Measurements from ENCODE around the gene MYBPH. TPM values are rescaled to one million over a fixed set of nuclear protein-coding genes. Genes with fewer than 3 reads are reported as not detected.

Gene MYBPH
- total RNA-seq, 6 experiments from 2014 or later: 0.12 TPM; not detected in 5

DNA sequence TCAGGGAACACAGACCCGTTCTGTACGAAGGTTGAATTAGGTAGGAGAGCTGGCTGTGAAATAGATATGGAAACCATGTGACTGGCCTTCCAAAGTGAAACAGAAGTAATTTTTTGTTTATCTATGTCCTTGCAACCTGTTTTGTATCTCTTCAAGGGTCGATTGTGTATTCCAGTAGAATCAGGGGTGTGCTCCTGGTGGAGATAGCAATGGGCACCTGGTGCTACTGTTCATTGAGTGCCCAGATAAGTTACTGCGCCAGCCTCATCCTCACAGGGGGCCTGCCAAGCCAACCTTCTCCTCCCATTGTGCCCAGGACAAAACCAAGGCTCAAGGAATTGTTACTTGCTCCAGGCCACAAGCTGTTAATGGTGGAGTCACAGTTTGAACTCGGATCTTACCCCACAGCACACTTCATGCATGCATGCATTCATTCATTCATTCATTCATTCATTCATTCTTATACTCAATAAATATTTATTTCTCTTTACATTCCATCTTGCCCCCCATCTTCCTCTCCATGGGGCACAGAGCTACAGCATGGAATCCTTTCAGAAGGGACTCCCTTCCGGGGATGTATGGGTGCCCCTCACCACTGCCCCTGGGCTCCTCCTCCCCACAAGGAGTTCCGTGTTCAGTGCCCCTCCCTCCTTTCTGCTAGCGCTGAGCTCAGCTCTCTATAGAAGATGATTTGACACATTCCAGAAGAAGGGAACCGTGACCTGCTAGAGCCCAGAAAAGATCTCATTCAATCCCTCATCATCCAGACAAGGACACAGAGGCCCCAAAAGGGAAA lies 24.1 kb downstream of the MYBPH start:
- no peak for DNase-seq
- no peak overlapping the region for H3K27ac ChIP-seq
- intact Hi-C loops (cut with DNase I): no loop called here
- no peak overlapping the region for H3K4me3 ChIP-seq
- no peaks in the 10 kb centered on the region for H3K27me3 ChIP-seq
- H3K4me1 ChIP-seq: no peaks in the 10 kb centered on the region
- WGBS (ENCODE audit: insufficient coverage, low coverage, low lambda C conversion rate, missing lambda C conversion rate): 55% methylated on average over 8 of the region's 9 CpGs
- TF ChIP-seq, protein P1, sequence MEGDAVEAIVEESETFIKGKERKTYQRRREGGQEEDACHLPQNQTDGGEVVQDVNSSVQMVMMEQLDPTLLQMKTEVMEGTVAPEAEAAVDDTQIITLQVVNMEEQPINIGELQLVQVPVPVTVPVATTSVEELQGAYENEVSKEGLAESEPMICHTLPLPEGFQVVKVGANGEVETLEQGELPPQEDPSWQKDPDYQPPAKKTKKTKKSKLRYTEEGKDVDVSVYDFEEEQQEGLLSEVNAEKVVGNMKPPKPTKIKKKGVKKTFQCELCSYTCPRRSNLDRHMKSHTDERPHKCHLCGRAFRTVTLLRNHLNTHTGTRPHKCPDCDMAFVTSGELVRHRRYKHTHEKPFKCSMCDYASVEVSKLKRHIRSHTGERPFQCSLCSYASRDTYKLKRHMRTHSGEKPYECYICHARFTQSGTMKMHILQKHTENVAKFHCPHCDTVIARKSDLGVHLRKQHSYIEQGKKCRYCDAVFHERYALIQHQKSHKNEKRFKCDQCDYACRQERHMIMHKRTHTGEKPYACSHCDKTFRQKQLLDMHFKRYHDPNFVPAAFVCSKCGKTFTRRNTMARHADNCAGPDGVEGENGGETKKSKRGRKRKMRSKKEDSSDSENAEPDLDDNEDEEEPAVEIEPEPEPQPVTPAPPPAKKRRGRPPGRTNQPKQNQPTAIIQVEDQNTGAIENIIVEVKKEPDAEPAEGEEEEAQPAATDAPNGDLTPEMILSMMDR (IDR thresholded peaks at IDR 0.05): no peak
- TF ChIP-seq POLR2A (IDR thresholded peaks at IDR 0.05): no peak
- no peaks in the 10 kb centered on the region for H3K9me3 ChIP-seq
- ATAC-seq: no peak
- no peaks in the 10 kb centered on the region for H3K36me3 ChIP-seq

DNA sequence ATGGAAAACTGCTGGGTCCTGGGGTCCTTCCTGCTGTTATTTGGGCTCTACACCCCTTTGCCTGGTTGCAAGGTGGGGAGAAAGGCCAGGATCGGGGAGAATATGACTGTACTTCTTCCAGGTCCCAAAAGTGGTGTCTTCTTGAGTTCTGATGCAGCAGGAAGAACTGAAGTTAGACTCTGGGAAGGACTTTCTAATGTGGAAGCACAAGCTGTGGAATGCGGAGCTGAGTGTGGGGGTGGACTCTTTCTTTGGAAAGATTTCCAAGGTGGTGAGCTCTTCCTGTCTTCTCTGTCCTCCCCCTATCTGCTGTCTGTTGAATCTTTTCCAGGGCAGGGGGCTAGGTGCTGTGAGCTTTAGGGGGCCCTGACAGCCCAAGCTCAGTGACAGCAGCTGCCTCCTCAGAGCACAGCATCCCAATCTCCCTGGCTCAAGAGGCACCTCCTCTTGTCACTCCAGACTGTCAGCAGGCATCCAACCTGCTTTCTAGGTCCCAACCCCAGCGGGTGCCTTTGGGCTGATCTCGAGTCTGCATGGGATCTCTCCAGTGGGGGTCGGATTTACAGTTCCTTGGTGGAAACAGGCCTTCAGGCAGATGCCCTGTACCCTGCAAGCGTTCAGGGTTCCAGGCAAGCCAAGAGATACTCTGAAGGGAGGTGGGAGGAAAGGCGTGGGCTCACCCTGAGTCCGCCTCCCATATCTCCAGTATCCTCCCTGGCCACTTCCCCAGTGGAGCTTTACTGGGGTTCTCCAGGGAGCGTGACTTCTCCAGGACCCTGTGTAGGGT lies 24.9 kb downstream of the MYBPH start:
- DNase-seq (no peak), ATAC-seq (no peak)
- Histone ChIP-seq H3K4me3 (no peak overlapping the region), H3K27me3 (no peaks in the 10 kb centered on the region), H3K36me3 (no peaks in the 10 kb centered on the region), H3K9me3 (no peaks in the 10 kb centered on the region), H3K4me1 (no peaks in the 10 kb centered on the region), H3K27ac (no peak overlapping the region)
- TF ChIP-seq, protein P1 (IDR thresholded peaks at IDR 0.05): no peak
- TF ChIP-seq POLR2A (IDR thresholded peaks at IDR 0.05): no peak
- 81% methylated on average over 2 of the region's 9 CpGs for WGBS (ENCODE audit: insufficient coverage, low coverage, low lambda C conversion rate, missing lambda C conversion rate)
- intact Hi-C loops (cut with DNase I): no loop called here

DNA sequence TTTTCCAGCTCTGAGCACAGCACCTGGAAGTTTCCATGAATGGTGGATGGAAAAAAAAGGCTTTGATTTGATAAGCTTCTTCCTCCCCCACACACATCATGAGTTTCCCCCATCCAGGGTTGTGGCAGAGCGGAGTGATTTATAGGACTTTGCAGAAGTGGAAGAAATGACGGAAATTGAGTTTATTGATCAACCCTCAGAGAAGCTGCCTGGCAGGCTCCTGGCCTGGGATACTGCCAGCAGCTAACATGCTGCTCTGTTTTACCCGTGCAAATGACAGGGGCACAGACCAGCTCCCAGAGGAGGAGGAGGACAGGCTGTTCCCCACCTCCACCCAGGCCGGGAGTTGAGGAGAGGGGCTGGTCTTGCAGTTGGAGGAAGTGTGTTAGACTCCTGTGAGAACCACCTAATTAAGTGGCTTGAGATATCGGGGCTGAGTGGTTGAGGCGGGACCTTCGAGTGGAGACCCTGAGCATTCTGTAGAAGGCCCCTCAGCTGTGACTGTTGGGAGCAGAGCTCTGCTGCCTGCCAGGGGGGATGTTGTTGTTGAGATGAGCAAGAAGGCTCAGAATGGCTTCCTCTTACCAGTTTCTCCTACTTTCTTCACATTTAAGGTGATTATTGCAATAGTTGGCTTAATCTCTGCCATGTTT lies 26.3 kb downstream of the MYBPH start:
- no peak for DNase-seq
- no peaks in the 10 kb centered on the region for H3K27me3 ChIP-seq
- no peak overlapping the region for H3K4me3 ChIP-seq
- H3K9me3 ChIP-seq: no peaks in the 10 kb centered on the region
- no peaks in the 10 kb centered on the region for H3K4me1 ChIP-seq
- no peak overlapping the region for H3K27ac ChIP-seq
- TF ChIP-seq, protein P1 (IDR thresholded peaks at IDR 0.05): no peak
- TF ChIP-seq POLR2A (IDR thresholded peaks at IDR 0.05): no peak
- intact Hi-C loops (cut with DNase I): no loop called here
- WGBS (ENCODE audit: insufficient coverage, low coverage, low lambda C conversion rate, missing lambda C conversion rate): 64% methylated on average over 4 of the region's 7 CpGs
- ATAC-seq: peak in 3 of 4 donors; percentile 18 to 58 (median 48)
- no peaks in the 10 kb centered on the region for H3K36me3 ChIP-seq

DNA sequence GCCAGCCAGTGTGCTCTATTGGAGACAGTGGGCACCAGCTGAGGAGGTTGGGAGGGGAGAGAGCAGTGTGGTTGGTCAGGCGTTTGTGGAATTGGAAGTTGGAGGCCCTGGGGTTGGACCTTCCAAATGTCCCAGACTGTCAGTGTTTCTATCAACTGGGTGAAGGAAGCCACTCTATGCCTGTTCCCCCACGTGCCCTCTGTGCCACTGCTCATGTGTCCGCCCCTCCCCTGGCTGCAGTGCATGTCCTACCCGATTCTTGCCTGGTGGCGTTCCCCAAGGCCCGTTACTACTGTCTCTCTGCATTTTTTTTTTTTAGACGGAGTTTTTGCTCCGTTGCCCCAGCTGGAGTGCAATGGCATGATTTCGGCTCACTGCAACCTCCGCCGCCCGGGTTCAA lies 27.0 kb downstream of the MYBPH start:
- DNase-seq (no peak), ATAC-seq (no peak)
- WGBS (ENCODE audit: insufficient coverage, low coverage, low lambda C conversion rate, missing lambda C conversion rate): 89% methylated on average over 6 of the region's 12 CpGs
- H3K36me3 ChIP-seq: no peaks in the 10 kb centered on the region
- no peaks in the 10 kb centered on the region for H3K27me3 ChIP-seq
- no peak for TF ChIP-seq POLR2A (IDR thresholded peaks at IDR 0.05)
- TF ChIP-seq, protein P1 (IDR thresholded peaks at IDR 0.05): no peak
- intact Hi-C loops (cut with DNase I): no loop called here
- H3K4me3 ChIP-seq: no peak overlapping the region
- H3K9me3 ChIP-seq: no peaks in the 10 kb centered on the region
- no peaks in the 10 kb centered on the region for H3K4me1 ChIP-seq
- H3K27ac ChIP-seq: no peak overlapping the region

Measured in right lobe of liver (tissue), 6 donors.